ENCODE data around the gene SHISA2.

Gene SHISA2

DNA sequence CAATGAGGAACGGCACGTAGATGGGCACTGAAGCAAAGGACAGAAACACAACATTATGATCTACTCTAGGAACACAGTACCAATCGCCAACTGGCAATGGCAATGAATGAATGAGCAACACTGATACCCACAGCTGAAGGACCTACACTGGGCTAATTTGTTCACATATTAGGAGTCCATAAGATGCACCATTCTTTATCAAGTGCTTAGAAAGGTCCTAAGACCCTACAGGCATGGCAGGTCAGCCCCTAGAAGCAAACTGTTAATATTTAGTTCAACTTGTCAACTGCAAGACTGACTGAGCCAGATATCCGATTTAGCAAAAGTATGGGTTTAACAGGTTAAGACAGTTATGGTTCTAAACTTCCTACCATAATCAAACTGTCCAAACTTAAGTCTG lies 4.8 kb downstream of the SHISA2 start:
- DNase-seq: no peak

DNA sequence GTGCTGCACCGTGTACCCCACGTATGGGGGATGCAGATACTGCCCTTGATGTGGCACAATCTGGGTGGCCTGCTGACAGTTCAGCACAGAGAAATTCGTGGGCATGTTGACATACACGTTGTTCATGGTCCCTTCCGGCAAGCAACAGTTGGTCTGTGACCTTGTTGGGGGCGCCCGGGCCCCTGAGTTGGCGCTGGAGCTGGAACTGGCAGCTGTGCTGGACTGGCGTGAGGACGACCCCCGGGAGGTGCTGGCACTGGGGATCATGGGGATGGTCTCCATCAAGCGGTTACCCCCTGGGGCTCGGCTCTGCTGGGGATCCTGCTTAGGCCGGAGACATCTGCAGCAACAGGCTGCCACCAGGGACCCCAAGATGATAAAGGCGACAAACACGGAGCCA lies 5.2 kb downstream of the SHISA2 start:
- DNase-seq: no peak

DNA sequence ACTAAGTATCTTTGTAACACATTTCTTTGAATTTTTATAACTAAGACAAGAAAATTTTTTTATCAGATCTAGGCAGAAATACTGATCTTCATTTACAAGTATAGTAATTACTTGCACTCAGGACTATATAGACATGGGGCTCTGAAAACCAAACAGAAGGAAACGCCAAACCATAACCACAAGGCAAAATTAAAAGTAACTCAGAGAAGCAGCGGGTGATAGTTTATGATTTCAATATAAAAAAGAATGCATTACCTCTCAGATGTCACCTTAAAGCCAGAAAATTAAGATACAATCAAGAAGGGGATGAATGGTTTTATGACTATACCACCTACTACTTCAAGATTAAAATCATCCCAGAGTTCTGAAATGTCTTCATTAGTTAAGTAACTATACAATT lies 6.7 kb downstream of the SHISA2 start:
- no peak for DNase-seq

DNA sequence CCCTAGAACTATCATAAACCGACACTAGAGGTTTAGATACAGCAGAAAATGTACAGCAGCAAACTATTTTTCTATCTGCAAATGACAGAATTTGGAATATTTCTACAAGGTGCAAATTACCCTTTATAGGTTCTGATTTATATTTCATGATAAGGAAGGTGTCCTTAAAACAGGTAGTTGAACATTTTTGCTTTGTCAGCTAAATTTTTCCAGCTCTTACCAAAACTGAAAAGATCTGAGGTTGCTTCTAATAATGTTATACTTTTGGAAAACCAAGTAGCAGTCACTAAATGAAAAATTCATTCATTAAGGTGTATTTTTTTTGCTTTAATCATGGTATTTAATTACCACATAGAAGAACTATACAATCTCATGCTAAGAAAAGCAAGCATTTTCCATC lies 9.0 kb downstream of the SHISA2 start:
- DNase-seq: no peak

DNA sequence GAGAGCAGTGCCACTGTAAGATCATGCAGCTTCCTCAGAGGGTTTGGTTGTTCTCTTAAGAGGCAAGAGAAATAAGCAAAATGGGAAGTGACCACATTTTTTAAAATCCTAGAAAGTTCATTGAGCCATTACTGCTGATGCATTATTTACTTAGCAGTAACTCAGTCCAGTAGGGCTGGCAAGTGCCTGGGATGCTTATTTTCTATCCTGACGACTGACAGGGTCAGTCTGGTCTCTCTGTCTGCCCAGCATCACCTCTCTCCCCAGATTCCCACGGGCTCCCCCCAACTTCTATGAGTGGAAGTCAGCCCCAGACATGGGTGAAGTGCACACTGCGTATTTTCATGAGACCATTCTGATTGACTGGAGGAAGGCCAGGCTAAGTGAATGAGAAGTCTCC lies 10.4 kb downstream of the SHISA2 start:
- no peak for DNase-seq

DNA sequence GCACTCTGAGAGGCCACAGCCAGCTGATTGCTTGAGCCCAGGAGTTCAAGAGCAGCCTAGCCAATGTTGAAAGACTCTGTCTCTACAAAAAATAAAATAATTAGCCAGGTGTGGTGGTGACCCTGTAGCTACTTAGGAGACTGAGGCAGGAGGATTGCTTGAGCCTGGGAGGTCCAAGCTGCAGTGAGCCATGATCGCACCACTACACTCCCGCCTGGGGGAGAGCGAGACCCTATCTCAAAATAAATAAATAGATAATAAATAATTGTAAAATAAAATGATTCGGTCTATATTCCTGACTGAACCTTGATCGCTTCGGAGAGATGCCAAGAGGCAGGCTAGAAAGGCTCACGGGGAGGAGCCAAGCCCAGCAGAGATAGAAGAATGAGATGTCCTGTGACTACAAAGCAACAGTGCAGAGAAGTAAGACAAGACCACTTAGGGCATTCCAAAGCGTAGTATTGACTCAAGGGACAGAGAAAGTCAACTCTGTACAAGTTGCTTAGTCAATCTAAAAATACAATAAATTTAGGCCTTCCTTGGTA lies 12.8 kb downstream of the SHISA2 start:
- no peak for DNase-seq

DNA sequence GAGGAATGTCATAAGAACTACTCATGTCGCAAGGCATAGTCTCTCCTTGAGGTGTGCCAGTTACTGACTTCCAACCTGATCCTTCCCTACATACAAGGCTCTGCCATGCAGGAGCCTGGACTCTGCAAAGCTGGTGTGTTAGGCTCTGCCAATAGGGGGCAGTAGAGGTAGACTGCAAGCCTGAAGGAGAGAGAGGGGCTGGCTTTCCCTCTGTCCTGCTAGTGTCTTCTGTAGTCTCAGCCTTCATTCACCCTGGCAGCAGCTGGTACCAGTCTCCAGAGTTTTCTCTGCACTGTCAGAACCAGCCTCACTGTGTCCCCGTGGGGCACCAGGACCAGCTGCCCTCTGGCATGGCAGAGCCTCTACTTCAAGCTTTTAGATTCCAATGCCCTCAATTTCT lies 14.5 kb downstream of the SHISA2 start:
- no peak for DNase-seq

DNA sequence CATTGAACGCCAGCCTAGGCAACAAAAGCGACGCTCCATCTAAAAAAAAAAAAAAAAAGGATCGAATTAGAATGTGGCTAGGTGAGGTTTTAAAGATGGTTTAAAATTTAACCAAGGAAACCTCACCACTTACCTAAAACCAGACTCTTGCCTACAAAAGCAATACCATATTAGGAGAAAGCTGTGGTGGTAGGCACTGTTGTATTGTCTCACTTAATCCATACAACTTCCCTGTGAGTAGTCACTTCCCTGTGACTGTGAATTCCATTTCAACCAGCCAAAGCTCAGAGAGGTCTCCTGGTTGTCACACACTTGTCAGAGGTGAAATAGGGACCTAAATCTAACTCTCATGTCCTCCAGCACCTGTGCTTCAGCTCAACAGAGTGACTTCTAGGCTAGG lies 15.4 kb downstream of the SHISA2 start:
- DNase-seq: no peak

DNA sequence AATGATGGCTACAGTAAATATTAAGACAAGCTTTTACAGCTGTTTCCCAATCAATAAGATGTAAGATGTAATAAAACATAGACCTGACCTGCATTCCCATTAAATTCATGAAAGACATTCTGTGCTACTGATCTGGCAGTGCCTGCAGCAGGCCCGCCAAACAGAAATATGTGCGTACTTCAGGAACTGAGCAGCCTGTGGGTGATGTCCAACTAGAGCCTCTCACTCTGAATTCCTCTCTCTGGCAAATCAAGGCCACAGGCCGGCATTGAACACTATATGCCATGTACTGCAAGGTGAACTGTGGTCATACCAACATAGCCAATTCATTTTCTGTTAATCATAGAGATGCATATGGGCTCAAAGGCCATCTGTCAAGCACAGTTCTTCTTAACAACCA lies 17.8 kb downstream of the SHISA2 start:
- DNase-seq: no peak

DNA sequence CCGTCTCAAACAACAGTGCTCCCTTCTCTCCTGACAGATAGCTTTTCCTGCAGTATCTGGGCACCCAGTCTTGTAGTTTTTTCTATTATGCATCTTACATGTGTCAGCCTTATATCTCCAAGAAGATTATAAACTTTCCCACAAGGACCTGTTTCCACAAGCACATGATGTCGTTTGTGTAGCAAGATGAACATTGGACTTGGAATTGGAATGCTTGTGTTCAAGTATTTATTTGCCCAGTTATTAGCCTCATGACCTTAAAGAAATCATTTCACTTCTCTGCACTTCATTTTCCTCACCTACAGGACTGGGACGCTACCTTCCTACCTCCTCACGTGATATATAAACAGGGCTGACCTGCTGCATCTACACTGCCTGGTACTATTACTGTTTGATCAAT lies 21.5 kb downstream of the SHISA2 start:
- DNase-seq: no peak

DNA sequence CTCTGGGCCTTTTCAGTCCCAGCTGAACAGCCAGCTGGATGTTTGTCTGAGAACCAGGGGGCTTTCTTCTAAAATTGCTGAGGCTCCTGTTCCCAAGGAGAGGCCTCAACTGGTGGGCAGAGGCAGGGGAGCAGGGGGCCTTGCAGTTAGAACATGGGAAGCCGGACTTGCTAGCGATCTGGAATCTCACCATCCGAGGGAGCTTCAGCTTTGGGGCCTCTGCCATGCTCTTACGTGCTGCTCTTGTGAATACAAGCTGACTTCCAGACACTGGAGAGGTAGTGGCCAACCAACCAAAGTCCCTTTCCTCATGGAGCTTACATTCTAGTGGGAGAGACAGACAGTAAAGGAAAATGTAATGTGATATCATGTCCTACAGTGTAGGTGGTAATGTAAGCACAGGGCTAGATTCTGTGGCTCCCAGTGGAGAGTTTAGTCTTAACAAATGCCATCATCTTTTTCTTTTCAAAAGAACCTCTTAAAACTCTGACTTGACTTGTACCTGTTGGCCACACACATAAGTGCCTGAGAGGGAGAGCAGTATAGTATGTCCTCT lies 22.2 kb downstream of the SHISA2 start:
- DNase-seq: no peak

DNA sequence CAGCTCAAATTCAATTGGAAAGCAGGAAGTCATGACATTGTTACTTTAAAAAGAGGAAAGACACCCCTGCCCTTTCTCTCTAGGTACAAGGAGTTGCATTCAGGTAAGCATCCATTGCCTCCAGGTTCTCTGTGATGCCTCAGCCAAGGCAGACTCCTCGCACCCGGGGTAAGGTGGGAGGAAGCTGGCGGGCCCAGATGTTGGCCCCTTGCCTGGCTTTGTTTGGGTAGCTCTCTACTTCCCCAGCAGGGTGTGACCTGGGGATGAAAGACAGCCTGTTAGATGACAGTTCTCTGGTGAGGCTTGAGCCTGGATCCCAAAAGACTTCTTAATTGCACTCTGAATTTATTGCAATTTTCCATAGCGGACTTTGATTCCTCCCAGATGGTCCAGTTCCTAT lies 25.6 kb downstream of the SHISA2 start:
- no peak for DNase-seq

DNA sequence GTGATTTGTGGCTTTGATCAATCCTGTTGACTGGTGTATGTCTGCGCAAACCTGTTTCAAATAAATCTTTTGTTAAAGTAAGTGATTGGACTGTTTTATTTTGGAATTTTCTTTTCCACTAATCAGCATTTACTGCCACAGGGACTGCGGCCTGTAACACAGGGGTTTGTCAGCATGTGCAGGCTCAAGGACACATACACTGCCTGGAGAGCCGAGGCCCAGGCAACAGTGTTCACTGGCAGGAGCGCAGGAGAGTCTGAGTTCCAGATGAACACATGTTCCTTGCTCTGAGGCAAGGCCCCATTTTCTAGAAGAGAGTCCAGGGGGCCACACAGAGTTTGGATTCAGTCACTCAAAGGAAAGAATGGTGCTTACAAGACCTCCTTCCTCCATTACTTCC lies 26.0 kb downstream of the SHISA2 start:
- no peak for DNase-seq

DNA sequence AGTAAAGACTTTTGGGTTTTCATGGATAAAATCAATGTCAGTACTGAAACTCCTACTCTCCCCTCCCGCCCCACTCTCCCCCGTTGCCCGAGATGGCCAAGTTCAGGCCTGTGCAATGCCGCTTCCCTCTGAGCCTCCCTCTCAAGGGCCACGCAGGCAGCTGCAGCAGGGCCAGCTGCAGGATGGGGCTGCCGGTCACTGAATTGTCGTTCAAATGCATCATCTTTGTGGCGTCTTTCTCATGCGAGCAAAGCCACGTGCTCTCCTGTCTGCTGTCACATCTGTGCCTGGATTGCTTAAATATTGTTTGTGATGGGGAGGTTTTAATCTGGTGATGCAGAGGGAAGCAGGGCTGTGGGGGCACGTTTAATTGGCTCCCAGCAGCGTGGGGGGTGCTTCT lies 26.6 kb downstream of the SHISA2 start:
- no peak for DNase-seq

DNA sequence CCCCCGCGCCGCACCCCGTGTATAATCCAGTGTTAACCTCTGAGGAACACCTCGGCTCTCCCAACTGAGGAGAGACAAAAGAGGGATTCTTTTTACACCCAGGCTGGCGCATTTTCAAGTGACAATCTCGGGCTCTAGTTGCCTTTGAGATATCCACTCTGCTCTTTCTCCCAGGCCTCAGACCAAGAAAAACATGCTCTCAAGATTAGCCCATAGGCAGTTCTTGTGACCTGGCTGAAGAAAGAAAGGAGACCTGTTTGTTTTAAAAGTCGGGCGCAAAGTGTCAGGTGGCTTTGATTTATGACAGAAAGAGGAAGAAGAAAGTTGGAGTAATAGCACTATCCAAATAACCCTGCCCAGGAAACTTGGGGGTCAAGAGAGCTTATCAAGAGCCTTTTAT lies 27.3 kb downstream of the SHISA2 start:
- no peak for DNase-seq

DNA sequence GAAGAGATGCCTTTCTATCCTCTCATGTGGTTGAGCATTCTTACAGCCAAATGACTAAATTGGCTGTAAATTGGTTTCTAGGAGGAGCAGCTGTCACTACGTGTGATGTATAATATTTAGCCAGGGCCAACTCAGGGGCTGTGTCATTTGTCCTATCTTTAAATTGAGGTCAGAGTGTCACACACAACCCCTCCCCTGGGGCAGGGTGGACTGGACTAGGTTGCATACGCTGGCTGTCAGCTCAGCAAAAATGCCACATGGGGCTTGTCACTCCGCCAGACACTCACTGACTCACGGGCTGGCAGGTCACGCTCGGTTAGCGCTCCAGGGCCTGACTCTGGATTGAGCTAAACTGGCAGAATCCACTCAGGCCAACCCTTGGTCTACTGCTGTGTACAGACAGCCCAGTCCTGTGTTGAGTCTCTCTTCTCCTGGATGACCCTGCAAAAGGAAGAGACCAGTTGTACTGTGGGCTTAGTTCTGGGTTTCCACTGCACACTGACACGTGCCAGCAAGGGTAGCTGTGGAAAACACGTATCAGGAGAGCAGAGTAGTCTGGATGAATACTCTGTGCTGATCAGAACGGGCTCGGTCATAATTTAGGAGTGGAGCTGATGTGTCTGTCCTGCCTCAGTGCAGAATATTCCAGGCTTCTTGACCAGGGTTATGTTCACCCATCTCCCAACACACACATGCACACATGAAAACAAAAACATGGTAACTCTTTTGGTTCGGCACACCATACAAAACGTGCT lies 29.1 kb downstream of the SHISA2 start:
- peak; percentile 31 to 76 for DNase-seq

DNA sequence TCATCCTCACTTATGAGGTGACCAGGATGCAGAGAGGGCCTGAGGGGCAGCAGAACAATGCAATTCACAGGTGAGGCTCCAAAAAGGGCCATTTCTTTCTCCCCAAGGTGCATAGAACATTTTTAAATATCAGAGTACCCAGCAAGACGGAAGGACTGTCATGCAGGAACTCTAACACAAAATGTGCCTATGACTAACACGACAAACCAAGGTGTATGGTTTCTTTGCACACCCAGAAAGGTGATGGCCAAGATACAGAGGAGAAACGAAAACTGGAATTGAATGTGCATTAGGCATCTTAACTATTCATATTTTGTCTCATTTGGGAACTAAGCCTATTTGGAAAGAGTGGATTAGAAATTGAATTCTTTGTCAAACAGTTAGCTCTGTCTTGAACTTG lies 29.9 kb downstream of the SHISA2 start:
- DNase-seq: no peak

DNA sequence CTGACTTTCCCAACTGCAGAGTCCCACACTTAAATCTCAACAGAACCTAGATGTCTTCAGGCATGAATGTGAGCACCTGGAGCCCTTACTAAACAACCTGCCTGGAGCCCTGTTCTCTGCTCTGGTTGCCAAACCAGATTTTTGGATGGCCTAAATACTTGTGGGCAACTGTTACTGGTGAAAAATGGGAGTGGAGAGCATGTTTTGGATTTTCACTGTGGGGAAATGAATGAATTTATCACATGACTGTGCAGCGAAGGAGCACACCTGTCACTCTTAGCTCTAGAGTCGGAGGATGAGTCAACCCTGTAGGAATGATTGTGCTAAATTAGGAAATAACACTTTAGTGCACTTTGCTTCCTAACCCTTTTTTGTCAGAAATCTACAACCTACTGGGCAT lies 30.3 kb downstream of the SHISA2 start:
- no peak for DNase-seq

DNA sequence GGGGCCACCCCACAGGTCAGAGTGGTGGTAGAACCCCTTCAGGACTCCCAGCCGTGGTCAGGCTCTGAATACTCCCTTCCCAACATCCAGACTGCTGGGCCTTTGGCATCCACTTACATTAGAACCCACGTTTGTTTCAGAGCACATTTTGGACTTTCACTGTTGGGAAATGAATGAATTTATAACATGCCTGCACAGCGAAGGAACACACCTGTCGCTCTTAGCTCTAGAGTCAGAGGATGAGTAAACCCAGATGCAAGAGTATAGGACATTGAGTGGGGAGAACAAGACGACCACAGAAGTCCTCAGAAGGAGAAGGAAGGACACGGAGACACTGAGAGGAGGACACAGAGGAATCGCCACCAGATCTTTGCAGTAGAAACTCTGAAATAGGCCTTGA lies 30.9 kb downstream of the SHISA2 start:
- DNase-seq: no peak

DNA sequence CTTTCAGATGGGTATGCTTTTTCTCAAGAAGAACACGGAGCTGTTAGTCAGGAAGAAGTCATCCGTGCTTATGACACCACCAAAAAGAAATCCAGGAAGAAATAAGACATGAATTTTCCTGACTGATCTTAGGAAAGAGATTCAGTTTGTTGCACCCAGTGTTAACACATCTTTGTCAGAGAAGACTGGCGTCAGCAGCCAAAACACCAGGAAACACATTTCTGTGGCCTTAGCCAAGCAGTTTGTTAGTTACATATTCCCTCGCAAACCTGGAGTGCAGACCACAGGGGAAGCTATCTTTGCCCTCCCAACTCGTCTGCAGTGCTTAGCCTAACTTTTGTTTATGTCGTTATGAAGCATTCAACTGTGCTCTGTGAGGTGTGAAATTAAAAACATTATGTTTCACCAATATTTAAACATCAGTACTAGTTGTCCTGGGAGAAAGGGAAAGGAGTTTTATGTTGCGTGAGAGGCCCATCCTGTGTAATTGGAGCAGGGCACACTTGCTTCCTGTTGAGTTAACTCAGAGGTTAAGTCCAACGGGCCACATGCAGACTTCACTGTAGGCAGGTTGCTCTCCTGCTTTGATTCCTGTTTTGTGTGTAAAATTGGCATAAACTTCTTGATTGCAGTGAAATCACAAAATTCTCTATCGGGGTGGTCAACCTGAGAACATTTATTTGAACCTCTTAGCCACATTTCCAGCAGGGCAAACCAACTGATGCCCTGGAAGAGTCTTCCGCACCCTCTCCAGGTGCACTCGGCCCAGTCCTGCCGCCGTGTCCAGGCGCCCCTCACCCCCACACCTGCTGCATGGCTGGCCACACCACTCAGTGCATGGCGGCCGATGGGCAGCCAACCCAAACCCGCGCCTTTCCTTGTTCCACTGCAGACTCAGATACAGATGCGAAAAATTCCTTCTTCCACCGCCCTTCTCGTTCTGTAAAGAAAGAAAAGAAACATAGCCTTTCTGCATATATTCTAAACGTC lies 31.6 kb downstream of the SHISA2 start:
- DNase-seq: no peak

DNA sequence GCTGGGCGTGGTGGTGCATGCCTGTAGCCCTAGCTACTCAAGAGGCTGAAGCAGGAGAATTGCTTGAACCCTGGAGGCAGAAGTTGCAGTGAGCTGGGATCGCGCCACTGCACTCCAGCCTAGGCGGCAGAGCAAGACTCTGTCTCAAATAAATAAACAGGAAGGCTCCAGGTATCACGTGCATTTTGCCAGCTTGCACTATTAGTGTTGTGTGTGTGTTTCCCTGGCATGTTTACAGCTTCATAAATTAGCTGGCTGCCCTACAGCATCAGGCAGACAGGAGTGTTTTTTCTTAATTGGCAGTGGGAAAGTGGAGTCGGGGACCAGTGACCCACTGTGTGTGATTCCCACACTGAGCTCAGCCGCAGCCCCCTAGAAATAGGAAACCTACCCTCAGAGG lies 32.6 kb downstream of the SHISA2 start:
- no peak for DNase-seq

DNA sequence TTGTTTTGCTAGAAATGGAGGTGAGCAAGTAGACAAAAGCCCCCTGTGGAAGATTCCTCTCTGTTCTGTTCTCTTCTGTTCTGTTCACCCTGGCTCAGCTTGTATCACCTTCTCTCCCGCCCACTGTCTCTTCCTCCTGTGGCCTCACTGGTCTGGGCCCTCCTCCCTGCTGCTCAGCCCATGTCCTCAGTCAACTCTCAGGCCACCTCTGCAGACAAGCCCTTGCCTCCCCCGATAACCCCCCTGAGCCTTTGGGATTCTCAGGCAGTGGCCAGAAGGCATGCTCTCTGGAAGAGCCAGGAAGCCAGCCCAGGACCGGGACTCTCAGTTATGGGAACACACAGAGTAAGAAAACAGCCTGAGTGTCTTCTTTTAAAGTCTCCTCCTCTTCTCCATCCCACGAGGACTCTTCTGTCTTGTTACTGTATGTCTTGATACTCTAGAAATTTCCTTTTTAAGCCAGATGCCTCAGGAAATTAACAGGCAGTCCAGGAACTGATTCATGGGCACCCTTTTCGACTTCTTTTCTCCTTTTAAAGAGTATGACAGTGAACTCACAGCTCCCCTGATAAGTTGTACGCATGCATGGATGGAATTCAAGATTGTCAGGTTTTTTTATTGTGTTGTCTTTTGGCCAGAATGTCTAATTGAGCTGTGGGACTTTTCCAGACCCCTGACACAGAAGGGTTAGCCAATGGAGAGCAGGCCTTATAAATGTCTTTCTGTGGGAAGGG lies 33.7 kb downstream of the SHISA2 start:
- DNase-seq: no peak
